Endothelial cell of umbilical vein (primary cell): ENCODE results near the gene TPRKB. TPM values are rescaled to one million over a fixed set of nuclear protein-coding genes. Genes with fewer than 3 reads are reported as not detected.

ENCODE experiments used
- BruUV-seq: library from RNA; stranded (reverse); fragments of 400-500 nt; replicated peaks from 2 replicates; lab custom pipeline; 2021; lab: Mats Ljungman, UMichigan
- CTCF ChIA-PET: fragments of 300-600, 350-600 bp; sonication (Branson Sonifier 250); formaldehyde crosslinking; loops from one replicate; lab custom pipeline; 2021; ENCODE audit warnings: antibody characterized with exemption, inconsistent platforms; lab: Charles Lee
- POLR2A ChIA-PET: fragments of 300-600, 350-600 bp; sonication (Branson Sonifier 250); formaldehyde crosslinking; loops from one replicate; lab custom pipeline; 2021; ENCODE audit warnings: antibody characterized with exemption, inconsistent platforms; lab: Charles Lee
- DNase-seq: peaks from one replicate; pipeline ENCODE4 v3.0.0-alpha.2; 2011; ENCODE audit warnings: low read depth, low spot score
- FAIRE-seq: peaks from 2 replicates; lab custom pipeline; 2011; peaks lifted over from hg19 to GRCh38; lab: Jason Lieb, UNC
- H2AFZ ChIP-seq: 2 replicates; pipeline ENCODE4 v1.6.0; 2012; ENCODE audit warnings: low read depth, low read length, control low read depth, inconsistent platforms
- H3K27ac ChIP-seq: 2 replicates; pipeline ENCODE4 v1.5.1; 2011; ENCODE audit warnings: low read depth, mild to moderate bottlenecking, control low read depth, low read length, moderate library complexity; ENCODE audit not compliant: insufficient read depth
- H3K27me3 ChIP-seq, 2 experiments: 2 replicates each; pipeline versions ENCODE4 v1.6.0 to v1.6.1; 2011; ENCODE audit warnings: low read length in 2 of 2, mixed read lengths in 1 of 2; ENCODE audit not compliant: control insufficient read depth in 2 of 2, insufficient read depth in 2 of 2
- H3K36me3 ChIP-seq, 2 experiments: 2 replicates in 1 of 2; 3 replicates in 1 of 2; pipeline ENCODE4 v1.5.1; 2011; ENCODE audit warnings: low read length in 2 of 2, mild to moderate bottlenecking in 1 of 2, moderate library complexity in 1 of 2; ENCODE audit not compliant: control insufficient read depth in 2 of 2, insufficient read depth in 2 of 2; ENCODE audit errors: extremely low read depth in 1 of 2
- H3K4me1 ChIP-seq: 3 replicates; pipeline ENCODE4 v1.5.1; 2011; ENCODE audit warnings: mild to moderate bottlenecking, low read length; ENCODE audit not compliant: control insufficient read depth, insufficient read depth; ENCODE audit errors: extremely low read depth
- H3K4me2 ChIP-seq: 2 replicates; pipeline ENCODE4 v1.6.1; 2011; ENCODE audit warnings: low read length, control low read depth, mixed read lengths; ENCODE audit not compliant: insufficient read depth
- H3K4me3 ChIP-seq, 3 experiments: fragments of 200-600 bp in 1 of 3; sonication (generic), shearing (Covaris generic) in 1 of 3; replicated peaks in 1 of 3; 2 replicates each; pipeline ENCODE4 v1.5.1; 2011 to 2016; ENCODE audit warnings: control low read depth in 3 of 3, low read length in 3 of 3, mild to moderate bottlenecking in 2 of 3, inconsistent platforms in 1 of 3, low read depth in 1 of 3, moderate library complexity in 1 of 3; ENCODE audit not compliant: insufficient read depth in 1 of 3
- H3K79me2 ChIP-seq: 2 replicates; pipeline ENCODE4 v1.6.0; 2012; ENCODE audit warnings: low read length, inconsistent platforms; ENCODE audit not compliant: control insufficient read depth, insufficient read depth
- H3K9ac ChIP-seq: replicated peaks from 2 replicates; pipeline ENCODE3; 2011; ENCODE audit warnings: low read length, control low read depth; ENCODE audit not compliant: insufficient read depth; ENCODE audit errors: extremely low read depth
- H3K9me1 ChIP-seq: replicated peaks from 3 replicates; pipeline ENCODE4 v1.6.0; 2011; ENCODE audit warnings: mild to moderate bottlenecking, low read length; ENCODE audit not compliant: control insufficient read depth, insufficient read depth; ENCODE audit errors: extremely low read depth
- H3K9me3 ChIP-seq: replicated peaks from 2 replicates; pipeline ENCODE4 v1.5.1; 2012; ENCODE audit warnings: low read length, inconsistent platforms; ENCODE audit not compliant: control insufficient read depth, insufficient read depth
- H4K20me1 ChIP-seq: replicated peaks from 2 replicates; pipeline ENCODE3; 2011; ENCODE audit warnings: mild to moderate bottlenecking, low read length; ENCODE audit not compliant: control insufficient read depth, insufficient read depth; ENCODE audit errors: extremely low read depth
- CTCF ChIP-seq, 2 donors: IDR thresholded peaks; 1 replicate in 1 of 2; 2 replicates in 1 of 2; pipeline ENCODE4 v1.5.1; 2011; ENCODE audit warnings: low read length in 2 of 2, mild to moderate bottlenecking in 2 of 2, moderate library complexity in 2 of 2, control low read depth in 1 of 2, inconsistent platforms in 1 of 2, low read depth in 1 of 2; ENCODE audit not compliant: insufficient read depth in 1 of 2; ENCODE audit errors: extremely low read depth in 1 of 2
- EZH2 ChIP-seq: IDR thresholded peaks from 2 replicates; pipeline ENCODE4 v1.6.1; 2012; ENCODE audit warnings: borderline replicate concordance, low read depth, mild to moderate bottlenecking, moderate library complexity, low read length, inconsistent platforms; ENCODE audit not compliant: severe bottlenecking
- FOS ChIP-seq: IDR thresholded peaks from 2 replicates; pipeline ENCODE4 v1.6.1; 2011; ENCODE audit warnings: mild to moderate bottlenecking, low read length, moderate library complexity, borderline replicate concordance; ENCODE audit not compliant: insufficient read depth
- GATA2 ChIP-seq: IDR thresholded peaks from 2 replicates; pipeline ENCODE4 v1.7.0; 2011; ENCODE audit warnings: low read depth, mild to moderate bottlenecking, moderate library complexity, mixed read lengths, low read length; ENCODE audit not compliant: insufficient read length, insufficient read depth
- JUN ChIP-seq: IDR thresholded peaks from 2 replicates; pipeline ENCODE4 v1.6.1; 2011; ENCODE audit warnings: borderline replicate concordance, low read depth; ENCODE audit not compliant: insufficient read length, insufficient read depth
- MAX ChIP-seq: IDR thresholded peaks from 2 replicates; pipeline ENCODE4 v1.6.1; 2011; ENCODE audit not compliant: insufficient read depth, insufficient read length
- MYC ChIP-seq: IDR thresholded peaks from one replicate; pipeline ENCODE4 v1.6.1; 2011; ENCODE audit warnings: mild to moderate bottlenecking, low read depth, low read length
- POLR2A ChIP-seq: IDR thresholded peaks from 2 replicates; pipeline ENCODE4 v1.6.1; 2012; ENCODE audit warnings: low read depth, mild to moderate bottlenecking, control low read depth, low read length
- POLR2AphosphoS5 ChIP-seq: IDR thresholded peaks from 2 replicates; pipeline ENCODE4 v1.6.1; 2012; ENCODE audit warnings: low read depth, mild to moderate bottlenecking, control low read depth, low read length, moderate library complexity; ENCODE audit not compliant: insufficient read depth
- dilution Hi-C: fragments of 300-500 bp; cut with MboI; formaldehyde crosslinking; loops from one replicate; pipeline ENCODE4 v1.15.0; 2019; ENCODE audit warnings: low sequenced_read_pairs; ENCODE audit not compliant: extremely low pct_ligation_motif_present
- intact Hi-C: fragments of 100-400 bp; cut with micrococcal nuclease; formaldehyde crosslinking; loops from one replicate; pipeline ENCODE4 v1.10.0; 2022
- polyA plus RNA-seq, 4 experiments: library from polyadenylated mRNA; depleted of rRNA in 3 of 4; stranded (reverse) in 3 of 4; unstranded in 1 of 4; fragments of >200 nt; gene quantifications; 2 replicates each; pipeline versions ENCODE4 v1.2.1 to v1.2.3, GENCODE V29; 2011 to 2012; ENCODE audit warnings: missing spikeins in 1 of 4
- total RNA-seq: library from RNA; stranded (reverse); gene quantifications from 2 replicates; pipeline ENCODE4 v1.2.3, GENCODE V29; 2021

Gene TPRKB
- total and polyA plus RNA-seq, 2 donors (not counting 3 experiments of a cell fraction or from before 2014, with no cell fraction given): 27.1 to 36.1 TPM

- H3K4me1 ChIP-seq: no peaks in the 10 kb centered on the region
- no peak for FAIRE-seq
- ChIA-PET CTCF (no interaction called here), POLR2A (no interaction called here)
- no peaks in the 10 kb centered on the region for H3K27me3 ChIP-seq
- H4K20me1 ChIP-seq: no peaks in the 10 kb centered on the region
- no peak overlapping the region for H3K4me2 ChIP-seq
- BruUV-seq: no TSS peak
- no peak overlapping the region for H2AFZ ChIP-seq
- DNase-seq: no peak
- H3K9ac ChIP-seq: no peak overlapping the region
- H3K79me2 ChIP-seq: no peaks in the 10 kb centered on the region
- dilution Hi-C loops (no loop called here), intact Hi-C loops (no loop called here)
- no peaks in the 10 kb centered on the region for H3K9me1 ChIP-seq
- H3K27ac ChIP-seq: no peak overlapping the region
- H3K36me3 ChIP-seq: peaks cover 10 to 15% of the 10 kb centered on the region in 2 experiments
- no peak overlapping the region for H3K4me3 ChIP-seq
- no peaks in the 10 kb centered on the region for H3K9me3 ChIP-seq
- TF ChIP-seq POLR2A (no peak), MAX (no peak), CTCF (IDR thresholded peaks at IDR 0.05; ENCODE audit: extremely low read depth in 1 of 2, insufficient read depth in 1 of 2, low read depth in 1 of 2, low read length in 2 of 2) (no peak), EZH2 (no peak), GATA2 (no peak), MYC (no peak), POLR2AphosphoS5 (no peak), FOS (no peak), JUN (no peak)
These were observed 8.4 kb downstream of the TPRKB start for GRCh38 chr2:73728711-73729110.
